Cardiac muscle cell (in vitro differentiated cells and primary cell): ENCODE results near the gene ACVR1C. TPM values are rescaled to one million over a fixed set of nuclear protein-coding genes. Genes with fewer than 3 reads are reported as not detected.

Experiments
- DNase-seq, 2 donors: peaks; one replicate each; pipeline versions ENCODE4 v3.0.0 to v3.0.0-alpha.2; 2010 to 2017; ENCODE audit warnings: low read depth in 1 of 2, low spot score in 1 of 2
- H3K27ac ChIP-seq: fragments of 200-600 bp; sonication (generic); 2 replicates; pipeline ENCODE4 v1.5.1; 2016
- H3K27me3 ChIP-seq: fragments of 200-600 bp; sonication (generic); 2 replicates; pipeline ENCODE4 v1.6.0; 2016; ENCODE audit warnings: control low read depth
- H3K36me3 ChIP-seq: fragments of 200-600 bp; sonication (generic); 2 replicates; pipeline ENCODE4 v1.5.1; 2016; ENCODE audit warnings: control low read depth
- H3K4me1 ChIP-seq: fragments of 200-600 bp; sonication (generic); 2 replicates; pipeline ENCODE4 v1.8.1; 2017; ENCODE audit warnings: low read depth, mild to moderate bottlenecking, mixed run types
- H3K4me3 ChIP-seq: fragments of 200-600 bp; sonication (generic); 2 replicates; pipeline ENCODE4 v1.5.1; 2016; ENCODE audit warnings: mild to moderate bottlenecking
- H3K9me3 ChIP-seq: fragments of 200-600 bp; sonication (generic); 2 replicates; pipeline ENCODE4 v1.5.1; 2017; ENCODE audit warnings: low read depth, mild to moderate bottlenecking, control low read depth
- polyA plus RNA-seq: library from polyadenylated mRNA; unstranded; fragments of >200 nt; fragmentation: Nextera tagmentation; extraction: Ambion mirVana; gene quantifications from 2 replicates; pipeline ENCODE4 v1.2.1, GENCODE V29; 2016
- total RNA-seq: library from RNA; depleted of rRNA; stranded (reverse); fragments of >200 nt; gene quantifications from 2 replicates; pipeline ENCODE4 v1.2.3, GENCODE V29; 2016
- TF ChIP-seq, protein P1 (sequence below): IDR thresholded peaks from 2 replicates; pipeline ENCODE4 v1.5.1; 2012; ENCODE audit warnings: low read depth, mild to moderate bottlenecking, low read length

Gene ACVR1C
- total and polyA plus RNA-seq, 2 experiments from 2014 or later, result 0.09 TPM; not detected in 1

DNA sequence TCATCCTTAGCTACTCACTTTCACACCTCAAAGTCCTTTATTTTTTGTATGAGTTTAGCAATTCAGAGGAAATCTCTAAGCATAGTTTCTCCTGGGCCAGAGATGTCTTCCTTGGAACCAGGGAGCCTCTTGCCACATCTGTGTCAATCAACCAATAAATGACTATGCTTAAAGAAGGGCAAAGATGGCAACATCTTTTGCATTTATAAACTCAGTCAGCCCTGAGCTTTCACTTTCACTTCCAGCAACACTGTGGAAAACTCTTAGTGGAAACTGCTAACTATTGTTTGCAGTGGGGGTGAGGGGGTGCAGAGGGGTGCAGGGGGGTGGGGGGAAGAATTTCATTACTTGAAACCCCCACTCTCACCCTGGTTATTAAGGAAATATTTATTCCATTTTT is 3.4 kb downstream of the ACVR1C start:
- H3K9me3 ChIP-seq, result no peaks in the 10 kb centered on the region
- H3K27me3 ChIP-seq, result peaks cover 50% of the 10 kb centered on the region
- no peaks in the 10 kb centered on the region for H3K4me1 ChIP-seq
- H3K36me3 ChIP-seq, result no peaks in the 10 kb centered on the region
- no peak overlapping the region for H3K27ac ChIP-seq
- no peak overlapping the region for H3K4me3 ChIP-seq
- TF ChIP-seq, protein P1, sequence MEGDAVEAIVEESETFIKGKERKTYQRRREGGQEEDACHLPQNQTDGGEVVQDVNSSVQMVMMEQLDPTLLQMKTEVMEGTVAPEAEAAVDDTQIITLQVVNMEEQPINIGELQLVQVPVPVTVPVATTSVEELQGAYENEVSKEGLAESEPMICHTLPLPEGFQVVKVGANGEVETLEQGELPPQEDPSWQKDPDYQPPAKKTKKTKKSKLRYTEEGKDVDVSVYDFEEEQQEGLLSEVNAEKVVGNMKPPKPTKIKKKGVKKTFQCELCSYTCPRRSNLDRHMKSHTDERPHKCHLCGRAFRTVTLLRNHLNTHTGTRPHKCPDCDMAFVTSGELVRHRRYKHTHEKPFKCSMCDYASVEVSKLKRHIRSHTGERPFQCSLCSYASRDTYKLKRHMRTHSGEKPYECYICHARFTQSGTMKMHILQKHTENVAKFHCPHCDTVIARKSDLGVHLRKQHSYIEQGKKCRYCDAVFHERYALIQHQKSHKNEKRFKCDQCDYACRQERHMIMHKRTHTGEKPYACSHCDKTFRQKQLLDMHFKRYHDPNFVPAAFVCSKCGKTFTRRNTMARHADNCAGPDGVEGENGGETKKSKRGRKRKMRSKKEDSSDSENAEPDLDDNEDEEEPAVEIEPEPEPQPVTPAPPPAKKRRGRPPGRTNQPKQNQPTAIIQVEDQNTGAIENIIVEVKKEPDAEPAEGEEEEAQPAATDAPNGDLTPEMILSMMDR, result no peak
- DNase-seq, result peak in 1 of 2 donors; percentile 2

DNA sequence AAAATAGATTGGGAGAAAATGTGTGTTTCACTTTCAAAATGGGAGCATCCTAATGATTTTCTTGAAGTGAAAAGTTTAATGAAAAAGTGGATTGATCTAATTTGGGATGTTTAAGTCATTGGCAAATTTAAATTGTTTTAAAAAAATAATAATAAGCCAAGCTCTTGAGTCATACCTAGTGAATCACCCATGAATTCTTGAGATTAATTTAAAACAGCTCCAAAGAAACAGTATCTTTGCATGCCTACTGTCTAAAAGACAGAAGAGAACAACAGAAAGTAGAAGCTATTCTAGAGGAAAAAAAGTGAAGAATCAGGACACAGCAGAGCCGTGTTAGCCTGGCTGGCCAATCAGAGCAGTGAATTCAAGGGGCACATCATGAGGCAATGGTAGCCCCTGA is 7.7 kb downstream of the ACVR1C start:
- H3K4me3 ChIP-seq, result no peak overlapping the region
- H3K9me3 ChIP-seq, result no peaks in the 10 kb centered on the region
- H3K27me3 ChIP-seq, result peaks cover 39% of the 10 kb centered on the region
- no peaks in the 10 kb centered on the region for H3K36me3 ChIP-seq
- no peak overlapping the region for H3K27ac ChIP-seq
- no peaks in the 10 kb centered on the region for H3K4me1 ChIP-seq
- TF ChIP-seq, protein P1, result no peak
- no peak for DNase-seq

DNA sequence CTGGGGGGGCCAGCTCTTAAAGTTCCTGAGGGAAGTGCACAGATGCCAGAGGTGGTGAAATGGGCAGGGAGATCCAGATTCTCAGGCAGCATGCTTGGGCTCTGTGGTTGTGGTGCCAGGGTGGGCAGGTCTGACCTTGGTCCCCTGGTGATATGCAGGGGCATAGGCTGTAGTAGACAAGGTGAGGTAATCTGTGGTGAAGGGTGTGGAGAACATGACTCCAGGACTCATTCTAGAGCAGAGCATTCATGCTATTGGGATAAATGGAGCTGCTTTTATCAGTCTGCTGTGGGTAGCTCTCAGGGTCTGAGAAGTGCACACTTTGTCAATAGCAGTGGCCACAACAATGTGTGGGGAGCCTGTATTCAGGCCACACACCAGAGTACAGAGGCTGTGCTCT is 16.9 kb downstream of the ACVR1C start:
- no peaks in the 10 kb centered on the region for H3K27me3 ChIP-seq
- TF ChIP-seq, protein P1, result no peak
- H3K36me3 ChIP-seq, result no peaks in the 10 kb centered on the region
- no peaks in the 10 kb centered on the region for H3K4me1 ChIP-seq
- H3K9me3 ChIP-seq, result no peaks in the 10 kb centered on the region
- no peak for DNase-seq
- no peak overlapping the region for H3K4me3 ChIP-seq
- H3K27ac ChIP-seq, result no peak overlapping the region

DNA sequence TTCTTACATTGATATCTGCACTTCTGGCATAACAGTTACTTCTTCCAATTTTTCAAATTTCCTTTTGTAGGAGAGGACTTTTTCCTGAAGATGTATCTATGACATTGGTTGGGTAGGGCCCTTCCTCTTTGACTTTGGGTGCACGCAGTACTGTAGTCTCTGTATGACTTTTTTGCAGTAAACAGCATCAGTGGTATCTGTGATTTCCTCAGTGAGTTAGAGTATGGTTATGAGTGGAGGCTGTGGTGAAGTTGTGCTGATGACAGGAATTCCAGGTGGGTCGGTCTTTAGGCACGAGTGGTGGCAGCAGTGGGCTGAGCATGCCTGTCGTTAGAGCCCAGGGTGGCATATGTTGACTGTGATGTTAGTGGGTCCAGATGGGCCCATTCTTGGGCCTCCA is 17.6 kb downstream of the ACVR1C start:
- TF ChIP-seq, protein P1, result no peak
- no peak for DNase-seq
- no peak overlapping the region for H3K27ac ChIP-seq
- H3K4me1 ChIP-seq, result no peaks in the 10 kb centered on the region
- H3K9me3 ChIP-seq, result no peaks in the 10 kb centered on the region
- H3K36me3 ChIP-seq, result no peaks in the 10 kb centered on the region
- H3K27me3 ChIP-seq, result no peaks in the 10 kb centered on the region
- H3K4me3 ChIP-seq, result no peak overlapping the region

DNA sequence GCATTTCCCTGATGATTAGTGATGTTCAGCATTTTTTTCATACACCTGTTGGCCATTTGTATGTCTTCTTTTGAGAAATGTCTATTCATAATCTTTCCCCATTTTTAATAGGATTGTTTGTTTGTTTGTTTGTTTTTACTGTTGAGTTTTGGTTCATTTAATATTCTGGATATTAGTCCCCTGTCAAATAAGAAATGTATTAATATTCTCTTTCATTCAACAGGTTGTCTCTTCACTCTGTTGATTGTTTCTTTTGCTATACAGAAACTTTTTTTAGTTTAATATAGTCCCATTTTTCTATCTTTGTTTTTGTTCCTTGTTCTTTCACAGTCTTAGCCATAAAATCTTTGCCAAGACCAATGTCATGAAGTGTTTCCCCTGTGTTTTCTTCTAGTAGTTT is 22.1 kb downstream of the ACVR1C start:
- TF ChIP-seq, protein P1, result no peak
- Histone ChIP-seq H3K4me1 (no peaks in the 10 kb centered on the region), H3K36me3 (no peaks in the 10 kb centered on the region), H3K27me3 (no peaks in the 10 kb centered on the region), H3K4me3 (no peak overlapping the region), H3K27ac (no peak overlapping the region), H3K9me3 (no peaks in the 10 kb centered on the region)
- no peak for DNase-seq

DNA sequence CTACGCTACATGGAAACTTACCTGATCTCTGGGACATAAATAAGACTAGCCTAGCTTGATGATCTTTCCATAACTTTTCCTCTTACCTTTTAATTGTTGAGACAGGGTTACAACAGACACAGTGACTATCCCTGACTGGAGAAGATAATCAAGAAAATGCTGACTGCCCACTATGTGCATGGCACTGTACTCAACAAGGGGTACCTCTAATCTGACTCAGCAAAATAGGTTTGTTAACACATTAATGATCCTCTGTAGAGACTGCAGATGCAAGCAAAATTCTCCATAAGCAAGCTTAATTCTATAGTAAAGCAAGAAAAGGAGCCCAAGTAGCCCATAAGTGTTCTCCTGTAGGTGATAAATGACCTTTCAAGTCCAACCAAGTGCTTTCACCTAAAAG is 25.5 kb downstream of the ACVR1C start:
- Histone ChIP-seq H3K36me3 (no peaks in the 10 kb centered on the region), H3K4me1 (no peaks in the 10 kb centered on the region), H3K27ac (no peak overlapping the region), H3K4me3 (no peak overlapping the region), H3K27me3 (no peaks in the 10 kb centered on the region), H3K9me3 (no peaks in the 10 kb centered on the region)
- TF ChIP-seq, protein P1, result no peak
- DNase-seq, result no peak
